ENCODE results near the gene GNGT2.
A peak's percentile ranks its signal among the peaks of the same experiment; 100 is the strongest.

The GNGT2 gene

DNA sequence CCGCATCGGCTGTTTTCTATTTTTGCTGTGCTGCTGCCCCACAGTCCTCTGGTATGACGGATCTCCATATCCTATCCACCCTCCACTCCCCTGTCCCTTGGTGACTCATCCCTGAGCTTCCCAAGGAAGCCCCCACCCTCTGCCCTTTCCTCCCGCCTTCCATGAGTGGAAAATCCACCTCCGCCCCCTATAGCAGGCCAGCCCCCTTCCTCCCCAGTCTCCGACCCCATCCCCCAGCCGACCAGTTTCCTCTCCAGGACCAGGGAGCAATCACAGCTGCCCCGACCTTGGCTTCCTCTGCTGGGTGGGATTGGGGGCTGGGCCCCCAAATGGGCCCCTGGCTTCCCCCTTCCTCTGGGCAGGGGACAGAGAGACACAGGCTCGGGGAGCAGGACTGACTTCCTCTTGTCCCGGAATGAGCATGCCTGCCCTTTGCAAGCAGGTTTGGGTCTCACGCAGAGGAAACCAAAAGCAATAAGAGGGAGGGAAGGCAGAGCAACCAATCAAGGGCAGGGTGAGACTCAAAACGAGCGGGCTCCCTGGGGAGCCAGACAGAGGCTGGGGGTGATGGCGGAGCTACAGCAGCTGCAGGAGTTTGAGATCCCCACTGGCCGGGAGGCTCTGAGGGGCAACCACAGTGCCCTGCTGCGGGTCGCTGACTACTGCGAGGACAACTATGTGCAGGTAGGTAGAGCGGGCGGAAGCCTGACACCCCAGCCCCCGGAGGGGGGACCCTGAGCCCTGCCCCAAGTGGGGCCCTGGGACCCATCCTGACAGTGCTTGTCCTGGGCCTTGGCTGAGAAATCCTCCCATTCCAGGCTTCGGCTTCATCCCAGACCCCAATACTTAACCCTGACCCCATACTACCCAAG lies at the start of gene GNGT2, which contains the start of gene ABI3:
Gene GNGT2 (minus strand): TSS at position 417 of the 872 bp plus-strand sequence. CDS start 3,152 bp downstream, outside the sequence.
Gene ABI3 (plus strand): TSS at position 550 of the 872 bp plus-strand sequence. CDS start 18 bp downstream, at position 568.
- peak; percentile 35 for DNase-seq

DNA sequence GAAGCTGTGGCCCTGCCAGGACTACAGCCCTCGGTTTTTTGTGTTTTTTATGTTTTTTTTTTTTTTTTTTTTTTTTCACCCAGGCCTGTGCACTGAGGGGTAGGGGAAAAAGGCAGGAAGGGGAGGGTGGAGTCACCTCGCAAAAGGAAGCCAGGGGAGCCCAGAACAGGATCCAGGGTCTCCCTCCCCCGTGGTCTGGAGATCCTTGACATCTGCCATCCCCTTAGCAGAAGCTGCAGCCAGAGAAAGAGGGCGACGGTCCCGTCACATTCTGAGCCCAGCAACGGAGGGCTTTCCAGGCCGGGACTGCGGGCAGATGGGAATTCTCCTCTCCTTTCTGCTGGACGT lies 49.3 kb upstream of the GNGT2 start:
- no peak for DNase-seq

DNA sequence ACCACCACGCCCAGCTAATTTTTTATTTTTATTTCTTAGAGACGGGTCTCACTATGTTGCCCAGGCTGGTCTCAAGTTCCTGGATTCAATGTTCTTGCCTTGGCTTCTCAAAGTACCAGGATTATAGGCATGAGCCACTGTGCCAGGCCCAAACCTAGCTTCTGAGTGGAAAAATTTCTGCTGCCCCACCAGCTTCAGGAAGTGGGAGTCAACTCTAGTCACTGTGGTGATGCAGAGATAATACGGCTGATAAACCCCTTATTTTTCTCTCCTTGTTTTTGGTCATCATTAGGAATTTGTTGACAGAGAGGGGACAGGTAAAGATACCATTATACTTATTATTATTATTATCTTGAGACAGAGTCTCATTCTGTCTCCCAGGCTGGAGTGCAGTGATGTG lies 48.0 kb upstream of the GNGT2 start:
- no peak for DNase-seq

DNA sequence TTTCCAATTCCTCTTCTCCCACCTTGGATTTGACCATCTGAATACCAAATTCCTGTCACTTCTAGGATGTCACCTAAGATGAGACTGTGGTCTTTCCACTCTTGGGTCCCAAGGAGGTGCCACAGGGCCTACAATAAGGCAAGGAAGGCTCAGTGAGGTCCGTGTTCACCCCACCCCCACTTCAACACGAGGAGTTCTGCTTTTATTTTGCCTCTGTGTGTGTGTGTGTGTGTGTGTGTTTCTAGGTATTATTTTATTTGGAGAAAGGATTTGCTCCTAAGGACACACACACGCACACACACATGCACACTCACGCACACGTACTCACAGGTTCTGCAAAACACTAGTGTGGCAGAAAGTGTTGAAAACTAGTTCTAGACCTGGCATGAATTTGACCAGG lies 44.8 kb upstream of the GNGT2 start:
- no peak for DNase-seq

DNA sequence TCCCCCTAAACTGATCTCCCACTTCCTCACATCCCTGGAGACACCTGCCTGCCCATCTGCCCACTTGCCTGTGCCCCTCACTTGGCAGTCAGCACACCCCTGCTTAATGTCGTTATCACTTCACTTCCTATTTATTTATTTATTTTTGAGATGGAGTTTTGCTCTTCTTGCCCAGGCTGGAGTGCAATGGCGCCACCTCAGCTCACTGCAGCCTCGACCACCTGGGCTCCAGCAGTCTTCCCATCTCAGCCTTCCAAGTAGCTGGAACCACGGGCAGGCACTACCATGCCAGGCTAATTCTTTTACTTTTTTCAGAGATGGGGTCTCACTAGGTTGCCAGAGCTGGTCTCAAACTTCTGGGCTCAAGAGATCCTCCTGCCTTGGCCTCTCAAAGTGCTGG lies 43.7 kb upstream of the GNGT2 start:
- DNase-seq: no peak

DNA sequence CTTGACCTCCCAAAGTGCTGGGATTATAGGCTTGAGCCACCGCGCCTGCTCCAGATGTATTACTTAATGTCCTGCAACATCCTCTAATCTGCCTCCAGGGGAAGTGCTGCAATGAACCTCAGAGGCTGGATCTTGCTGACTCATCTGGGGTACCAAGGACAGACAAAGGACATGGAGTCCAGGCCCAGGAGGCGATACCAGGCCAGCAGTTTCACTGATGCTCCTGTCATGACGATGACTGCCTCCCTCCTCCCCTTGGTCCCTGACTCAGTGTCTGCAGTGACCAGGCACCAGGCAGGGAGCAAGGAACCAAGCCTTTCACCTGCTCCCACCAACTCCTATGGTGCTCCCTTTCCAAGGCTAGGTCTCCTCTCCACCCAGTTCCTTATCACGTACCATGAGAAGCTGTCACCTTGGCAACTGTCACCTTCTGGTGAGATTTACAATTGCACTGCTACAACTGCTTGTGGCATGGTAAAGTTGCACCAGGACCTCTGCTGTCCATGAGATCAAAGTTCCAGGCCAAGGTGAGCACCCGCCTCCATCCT lies 41.8 kb upstream of the GNGT2 start:
- DNase-seq: peak; percentile 70

DNA sequence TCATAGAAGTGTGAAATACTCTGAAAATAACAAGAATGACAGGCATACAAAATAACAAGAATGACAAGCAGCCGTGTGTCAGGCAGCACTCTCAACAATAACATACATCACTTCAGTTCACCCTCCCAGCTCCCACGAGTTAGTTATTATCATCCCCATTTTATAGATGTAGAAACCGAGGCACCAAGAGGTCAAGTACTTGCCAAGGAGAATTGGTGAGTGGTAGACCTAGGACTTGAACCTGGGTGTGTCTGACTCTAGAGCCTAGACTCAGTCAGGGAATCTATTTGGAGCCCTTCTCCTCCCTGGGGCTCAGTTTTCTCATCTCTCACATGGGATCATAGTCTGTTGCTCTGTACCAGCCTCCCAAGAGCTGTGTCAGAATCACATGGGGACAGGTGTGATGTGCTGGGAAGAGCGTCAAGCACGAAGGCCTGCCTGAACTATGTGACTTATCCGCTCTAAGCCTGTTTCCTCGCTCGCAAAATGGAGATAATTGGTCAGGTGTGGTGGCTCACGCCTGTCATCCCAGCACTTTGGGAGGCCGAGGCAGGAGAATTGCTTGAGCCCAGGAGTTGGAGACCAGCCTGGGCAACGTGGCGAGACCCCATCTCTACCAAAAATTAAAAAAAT lies 39.6 kb upstream of the GNGT2 start:
- no peak for DNase-seq

DNA sequence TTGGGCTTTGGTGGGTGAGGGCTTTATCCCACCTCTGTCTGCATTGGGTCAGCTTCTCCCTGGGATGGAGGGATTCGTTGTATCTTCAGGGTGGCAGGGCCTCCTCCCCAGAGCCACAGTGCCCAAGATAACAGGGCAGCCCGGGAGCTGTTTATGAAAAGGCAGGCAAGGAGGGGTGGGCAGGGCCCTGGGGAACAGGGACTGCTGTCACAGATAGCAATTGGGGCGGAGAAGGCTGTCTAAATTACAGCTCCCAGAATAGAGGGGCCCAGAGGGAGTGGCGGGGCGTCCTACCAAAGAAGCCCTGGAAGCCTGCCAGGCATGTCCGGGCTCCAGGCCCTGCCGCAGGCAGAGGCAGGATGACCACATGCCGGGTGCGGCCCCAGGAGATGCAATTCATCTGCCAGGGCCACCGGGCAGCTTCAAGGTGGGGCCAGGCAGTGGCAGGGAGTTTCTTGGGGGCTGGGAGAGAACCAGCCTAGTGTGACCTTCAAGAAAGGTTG lies 39.0 kb upstream of the GNGT2 start:
- DNase-seq: no peak

DNA sequence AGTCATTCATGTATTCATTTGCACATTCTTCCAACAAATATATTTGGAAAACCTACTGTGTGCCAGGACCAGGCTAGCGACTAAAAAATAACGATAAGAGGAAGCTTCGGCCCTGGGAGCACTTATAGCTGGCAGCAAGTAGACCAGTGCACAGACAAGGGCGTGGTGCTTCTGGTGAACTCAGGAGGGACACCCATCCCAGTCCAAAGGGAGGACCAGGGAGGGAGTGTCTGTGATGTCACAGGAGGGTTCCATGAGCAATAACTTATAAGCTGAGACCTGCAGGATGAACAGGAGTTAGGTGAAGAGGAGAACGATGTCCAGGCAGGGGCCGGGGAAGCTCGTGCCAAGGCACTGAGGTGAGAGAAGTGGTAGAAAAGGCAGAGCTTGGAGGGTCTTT lies 37.6 kb upstream of the GNGT2 start:
- DNase-seq: no peak

DNA sequence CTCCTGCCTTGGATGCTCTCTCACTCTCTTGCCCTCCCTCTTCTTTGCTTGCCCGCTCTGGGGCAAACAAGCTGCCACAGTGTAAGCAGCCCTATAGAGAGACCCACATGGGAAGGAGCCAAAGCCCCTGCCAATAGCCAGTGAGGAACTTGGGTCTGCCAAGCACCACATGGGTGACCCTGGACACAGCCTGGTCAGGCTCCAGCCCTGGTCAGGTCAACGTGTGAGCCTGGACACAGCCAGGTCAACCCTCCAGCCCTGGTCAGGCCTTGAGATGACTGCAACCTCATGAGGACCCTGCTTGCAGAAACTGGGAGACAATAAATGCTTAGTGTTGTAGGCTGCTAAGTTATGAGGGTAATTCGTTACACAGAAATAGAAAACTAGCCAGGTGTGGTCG lies 34.5 kb upstream of the GNGT2 start:
- no peak for DNase-seq

DNA sequence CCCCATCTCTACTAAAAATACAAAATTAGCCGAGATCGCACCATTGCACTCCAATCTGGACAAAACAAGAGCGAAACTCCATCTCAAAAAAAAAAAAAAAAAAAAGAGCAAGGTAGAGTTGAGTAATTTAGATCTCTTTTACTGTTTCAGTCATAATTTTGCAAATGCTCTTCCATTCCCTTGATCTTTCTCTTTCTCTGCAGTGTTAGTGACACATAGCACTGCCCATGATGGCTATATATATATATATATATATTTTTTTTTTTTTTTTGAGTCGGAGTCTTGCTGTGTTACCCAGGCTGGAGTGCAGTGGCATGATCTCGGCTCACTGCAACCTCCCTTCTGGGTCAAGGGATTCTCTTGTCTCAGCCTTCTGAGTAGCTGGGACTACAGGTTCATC lies 32.4 kb upstream of the GNGT2 start:
- DNase-seq: no peak

DNA sequence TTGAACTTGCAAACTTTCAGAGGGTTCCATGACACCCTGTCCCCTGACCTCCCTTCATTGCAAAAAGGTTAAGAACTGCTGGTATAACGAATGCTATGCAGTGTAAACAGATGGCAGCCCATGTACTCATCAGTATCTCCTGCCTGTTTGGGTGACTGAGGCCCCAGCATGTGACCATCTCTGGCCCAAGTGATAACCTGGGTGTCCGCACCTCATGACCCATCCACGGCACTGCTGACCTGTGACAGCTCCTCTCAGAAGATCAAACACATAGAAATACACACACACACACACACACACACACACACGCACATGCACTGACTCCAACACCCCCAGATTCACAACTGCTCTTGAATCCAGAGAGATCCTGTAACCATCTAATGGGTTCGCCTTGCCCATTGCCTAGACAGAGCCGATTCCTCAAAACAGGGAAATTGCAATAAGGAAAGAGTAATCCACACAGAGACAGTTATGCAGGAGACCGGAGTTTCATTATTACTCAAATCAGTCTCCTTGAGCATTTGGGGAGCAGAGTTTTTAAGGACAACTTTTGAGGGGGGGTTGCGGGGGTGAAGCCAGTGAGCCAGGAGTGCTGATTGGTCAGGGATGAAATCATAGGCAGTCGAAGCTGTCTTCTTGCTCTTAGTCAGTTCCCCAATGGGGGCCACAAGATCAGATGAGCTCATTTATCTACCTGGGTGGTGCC lies 31.5 kb upstream of the GNGT2 start:
- no peak for DNase-seq

DNA sequence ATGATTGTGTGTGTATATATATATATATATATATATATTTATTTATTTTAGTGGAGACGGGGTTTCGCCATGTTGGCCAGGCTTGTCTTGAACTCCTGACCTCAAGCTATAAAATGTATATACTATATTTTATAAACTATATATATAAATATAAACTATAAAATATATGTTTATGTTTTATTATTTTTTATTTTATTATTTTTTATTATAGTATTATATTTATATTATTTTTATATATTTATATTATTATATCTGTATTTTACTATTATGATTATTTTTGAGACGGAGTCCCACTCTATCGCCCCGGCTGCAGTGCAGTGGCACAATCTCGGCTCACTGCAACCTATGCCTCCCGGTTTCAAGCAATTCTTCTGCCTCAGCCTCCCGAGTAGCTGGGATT lies 30.7 kb upstream of the GNGT2 start:
- DNase-seq: no peak

DNA sequence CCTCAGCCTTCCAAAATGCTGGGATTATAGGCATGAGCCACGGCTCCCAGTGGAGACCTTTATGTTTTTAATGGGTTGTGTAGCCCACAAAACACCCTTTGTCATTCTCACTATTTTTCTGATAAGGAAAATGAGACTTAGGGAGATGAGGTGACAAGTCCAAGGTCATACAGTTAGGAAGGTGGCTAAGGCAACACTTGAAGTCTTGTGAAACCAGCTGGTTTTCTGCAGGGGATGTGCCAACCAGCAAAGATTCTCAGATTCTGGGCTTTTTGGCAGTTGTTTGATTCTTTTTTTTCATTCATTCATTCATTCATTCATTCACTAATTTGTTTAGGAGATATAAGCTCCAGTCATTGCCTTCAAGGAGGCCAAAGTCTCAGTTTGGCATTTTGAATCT lies 30.2 kb upstream of the GNGT2 start:
- DNase-seq: no peak

DNA sequence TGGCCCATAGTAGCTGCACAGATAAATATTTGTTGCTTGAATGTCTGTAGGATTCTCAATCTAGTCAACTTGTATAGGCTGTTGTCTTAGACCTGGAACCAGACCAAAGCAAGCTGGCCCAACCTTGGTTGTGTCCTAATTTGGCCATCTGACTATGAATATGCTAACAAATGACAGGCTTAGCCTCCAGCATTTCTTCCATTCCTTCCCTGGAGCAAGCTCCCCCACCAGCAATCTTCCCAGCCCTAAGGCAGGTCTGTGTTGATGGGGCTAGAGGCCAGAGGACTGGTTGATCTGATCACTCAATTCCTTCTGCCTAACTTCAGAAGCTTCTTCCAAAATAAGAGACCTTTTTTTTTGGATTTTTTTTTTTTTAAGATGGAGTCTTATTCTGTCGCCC lies 29.6 kb upstream of the GNGT2 start:
- DNase-seq: no peak

DNA sequence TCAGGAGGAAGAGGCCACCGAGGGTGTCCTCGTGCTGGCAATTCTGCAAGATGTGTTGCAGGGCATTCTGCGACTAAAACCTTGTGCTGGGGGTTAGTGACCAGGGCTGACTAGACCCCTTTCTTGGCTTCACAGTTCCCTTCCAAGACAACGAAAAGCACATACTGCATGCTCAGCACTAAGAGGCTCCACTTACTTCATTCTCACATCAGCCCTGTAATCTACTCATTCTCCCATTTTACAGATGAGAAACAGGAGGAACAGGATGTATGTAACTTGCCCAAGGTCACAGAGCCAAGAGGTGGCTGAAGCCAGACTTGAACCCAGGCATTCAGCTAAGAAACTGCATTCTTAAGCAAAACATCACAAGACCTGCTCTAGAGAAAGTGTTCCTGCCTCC lies 25.5 kb upstream of the GNGT2 start:
- no peak for DNase-seq

DNA sequence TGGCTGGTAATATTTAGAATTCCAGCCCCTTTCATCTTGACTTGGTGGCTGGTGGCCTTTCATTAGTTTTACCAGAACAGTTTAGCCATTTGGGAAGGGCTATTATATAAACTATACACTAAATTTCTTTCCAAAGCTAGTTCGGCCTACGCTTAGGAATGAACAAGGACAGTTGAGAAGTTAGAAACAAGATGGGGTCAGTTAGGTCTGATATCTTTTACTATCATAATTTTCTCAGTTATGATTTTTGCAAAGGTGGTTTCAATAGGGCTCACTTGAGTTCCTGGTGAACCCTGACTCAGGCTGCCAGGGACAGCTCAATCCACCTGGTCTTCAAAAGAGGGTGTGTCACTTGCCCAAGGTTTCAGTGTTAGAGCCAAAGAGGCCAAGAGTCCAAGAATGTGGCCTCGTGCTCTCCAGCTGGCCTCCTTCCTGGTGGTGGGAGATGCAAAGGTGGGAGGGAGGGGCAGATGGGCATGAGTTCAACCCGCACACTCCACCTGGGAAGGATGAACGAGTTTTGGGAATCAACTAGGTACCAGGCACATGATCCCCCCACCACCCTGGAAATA lies 24.2 kb upstream of the GNGT2 start:
- DNase-seq: no peak

DNA sequence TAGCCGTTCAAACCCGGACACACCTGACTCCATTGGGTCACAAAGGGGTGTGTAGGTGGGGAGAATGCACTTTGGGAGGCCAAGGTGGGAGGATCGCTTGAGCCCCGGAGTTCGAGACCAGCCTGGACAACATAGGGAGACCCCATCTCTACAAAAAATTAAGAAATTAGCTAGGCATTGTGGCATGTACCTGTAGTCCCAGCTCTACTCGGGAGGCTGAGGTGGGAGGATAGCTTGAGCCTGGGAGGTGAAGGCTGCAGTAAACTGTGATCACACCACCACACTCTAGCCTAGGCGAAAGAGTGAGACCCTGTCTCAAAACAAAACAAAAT lies 21.2 kb upstream of the GNGT2 start:
- no peak for DNase-seq

DNA sequence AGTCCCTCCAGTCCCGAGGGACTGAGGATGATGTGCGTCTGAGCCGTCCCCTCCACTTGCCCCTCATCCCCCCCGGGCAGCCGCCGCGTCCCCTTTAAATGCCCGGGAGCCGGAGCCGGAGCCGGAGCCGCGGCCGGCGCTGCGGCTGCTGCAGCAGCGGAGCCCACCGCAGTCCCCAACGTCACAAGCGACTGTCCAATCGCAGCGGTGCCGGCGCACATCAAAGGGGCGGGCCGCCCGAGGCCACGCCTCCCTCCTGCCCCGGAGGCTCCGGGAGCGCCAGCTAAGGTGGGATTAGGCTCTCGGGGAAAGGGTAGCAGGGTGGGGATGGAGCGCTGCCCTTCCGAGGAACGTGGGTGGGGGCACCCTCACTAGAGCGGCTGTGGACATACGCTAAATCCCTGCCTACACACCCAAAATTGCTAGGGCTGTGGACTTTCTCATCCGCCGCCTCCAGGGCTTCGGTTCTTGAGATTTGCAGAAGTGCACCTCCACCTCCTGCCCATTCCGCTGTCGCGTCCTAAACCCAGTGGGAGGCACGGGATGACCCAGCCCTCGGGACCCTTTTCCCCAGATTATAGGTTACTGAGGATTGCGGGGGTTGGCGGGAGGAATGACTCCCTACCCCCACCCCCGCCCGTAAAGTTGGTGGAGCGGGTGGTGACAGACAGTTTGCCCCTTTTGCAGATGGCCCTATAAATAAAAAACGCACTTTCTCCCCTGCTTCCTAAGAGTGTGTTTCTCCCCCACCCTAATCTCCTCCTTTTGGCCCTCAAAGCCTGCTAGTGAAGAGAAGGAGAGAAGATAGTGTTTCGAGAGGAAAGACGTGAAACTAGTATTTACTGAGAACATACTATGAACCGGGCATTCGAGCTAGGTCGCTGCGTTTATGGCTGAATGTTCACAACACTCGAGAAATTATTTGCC lies 20.5 kb upstream of the GNGT2 start, which contains the start of gene PHOSPHO1:
Gene PHOSPHO1 (minus strand): TSS at position 152 of the 927 bp plus-strand sequence. CDS start 4,096 bp downstream, outside the sequence.
- DNase-seq: peak; percentile 66

DNA sequence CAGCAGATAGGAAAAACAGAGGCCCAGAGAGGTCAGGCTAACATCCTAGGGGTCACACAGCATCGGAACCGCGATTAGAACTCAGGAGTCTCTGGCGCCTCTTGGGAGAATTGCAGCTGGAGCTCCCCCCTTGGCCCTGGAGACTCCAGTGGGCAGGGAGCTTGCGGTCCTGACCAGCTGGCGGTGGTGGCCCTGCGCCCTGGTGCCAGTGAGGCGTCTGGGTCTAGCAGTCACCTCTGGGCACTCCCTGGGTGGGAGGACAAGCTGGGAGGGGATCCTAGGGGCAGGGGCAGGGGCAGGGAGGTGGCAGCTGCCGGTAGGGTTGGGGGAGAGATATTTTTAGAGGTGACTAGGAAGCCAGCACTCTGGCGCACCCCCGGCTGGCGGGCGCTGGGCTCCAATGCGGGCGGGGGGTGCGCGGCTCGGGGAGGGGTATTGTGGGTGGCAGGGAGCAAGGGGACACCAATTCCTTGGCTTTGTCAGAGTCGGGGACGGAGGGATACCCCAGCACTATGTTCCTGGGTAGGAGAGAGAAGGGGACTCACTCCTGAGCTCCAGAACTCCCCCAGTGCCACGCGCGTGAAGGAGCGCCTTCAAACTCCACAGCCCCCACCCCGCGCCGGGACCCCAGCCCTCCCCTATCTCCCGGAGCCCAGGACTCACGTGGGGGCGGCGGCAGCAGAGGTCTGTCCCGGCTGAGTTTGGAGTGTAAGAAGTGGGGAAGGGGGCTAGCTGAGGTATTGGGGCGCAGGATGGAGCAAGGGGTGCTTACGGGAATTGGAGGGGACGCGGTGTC lies 19.6 kb upstream of the GNGT2 start:
- no peak for DNase-seq

Measured in MV-4-11 (cell line).